HepG2 (cell line): ENCODE results near the gene MED13. TPM values are rescaled to one million over a fixed set of nuclear protein-coding genes. Genes with fewer than 3 reads are reported as not detected.

Experiments used
- ATAC-seq: fragments of 200-7000 bp; cut with Tn5 transposase; 3 replicates; pipeline ENCODE4 v1.9.1; 2020; ENCODE audit warnings: mild to moderate bottlenecking, moderate library complexity
- BruUV-seq: library from RNA; stranded (reverse); fragments of 400-500 nt; replicated peaks from 2 replicates; lab custom pipeline; 2021; lab: Mats Ljungman, UMichigan
- CTCF ChIA-PET: fragments of 300-600 bp; formaldehyde crosslinking; extraction: SDS; loops from one replicate; lab custom pipeline; 2021; ENCODE audit warnings: low total read pairs, inconsistent platforms, low intra/inter-chr PET ratio; lab: Yijun Ruan, JAX
- POLR2A ChIA-PET: fragments of 350-600 bp; sonication (Branson Sonifier 250); formaldehyde crosslinking; loops from one replicate; lab custom pipeline; 2020; ENCODE audit warnings: antibody characterized with exemption, inconsistent platforms; lab: Yijun Ruan, JAX
- DNase-seq: peaks from one replicate; pipeline ENCODE4 v3.0.0-alpha.2; 2015; ENCODE audit warnings: low spot score
- FAIRE-seq: peaks from 3 replicates; lab custom pipeline; 2011; peaks lifted over from hg19 to GRCh38; lab: Jason Lieb, UNC
- H2AFZ ChIP-seq: one replicate; pipeline ENCODE4 v1.6.1; 2011; ENCODE audit warnings: low read length, inconsistent platforms
- H3K27ac ChIP-seq: fragments of 300-600 bp; 3 replicates; pipeline ENCODE4 v1.8.0; 2011; ENCODE audit warnings: mixed run types, mild to moderate bottlenecking, mixed read lengths, low read length, inconsistent platforms; ENCODE audit not compliant: insufficient read depth; ENCODE audit errors: extremely low read length
- H3K27me3 ChIP-seq, 2 experiments: fragments of 200-600 bp in 1 of 2; 2 replicates in 1 of 2; 3 replicates in 1 of 2; pipeline versions ENCODE4 v1.6.0 to v1.8.0; 2011; ENCODE audit warnings: low read length in 2 of 2, mild to moderate bottlenecking in 2 of 2, moderate library complexity in 2 of 2, inconsistent platforms in 1 of 2; ENCODE audit not compliant: insufficient read depth in 2 of 2, control insufficient read depth in 1 of 2
- H3K36me3 ChIP-seq, 2 experiments: fragments of 200-600 bp in 1 of 2; replicated peaks in 1 of 2; 2 replicates in 1 of 2; 3 replicates in 1 of 2; pipeline versions ENCODE4 v1.5.1 to v1.8.0; 2011; ENCODE audit warnings: low read length in 2 of 2, inconsistent platforms in 1 of 2; ENCODE audit not compliant: insufficient read depth in 2 of 2, control insufficient read depth in 1 of 2
- H3K4me1 ChIP-seq: 2 replicates; pipeline ENCODE4 v1.5.1; 2012; ENCODE audit warnings: low read length, inconsistent platforms; ENCODE audit not compliant: insufficient read depth
- H3K4me2 ChIP-seq: 2 replicates; pipeline ENCODE4 v1.6.0; 2011; ENCODE audit warnings: low read depth, low read length, inconsistent platforms
- H3K4me3 ChIP-seq, 3 experiments: fragments of 200-600 bp in 1 of 3; sonication (generic), shearing (Covaris generic) in 1 of 3; replicated peaks in 1 of 3; 2 replicates each; pipeline ENCODE4 v1.5.1; 2011 to 2016; ENCODE audit warnings: low read length in 3 of 3, inconsistent platforms in 2 of 3, low read depth in 2 of 3, mild to moderate bottlenecking in 2 of 3, control low read depth in 1 of 3, mixed read lengths in 1 of 3; ENCODE audit not compliant: insufficient read depth in 1 of 3
- H3K79me2 ChIP-seq: one replicate; pipeline ENCODE4 v1.6.1; 2011; ENCODE audit warnings: low read length, inconsistent platforms; ENCODE audit not compliant: insufficient read depth
- H3K9ac ChIP-seq: 2 replicates; pipeline ENCODE4 v1.6.0; 2011; ENCODE audit warnings: mild to moderate bottlenecking, low read depth, low read length, inconsistent platforms; ENCODE audit not compliant: insufficient read depth
- H3K9me3 ChIP-seq: 2 replicates; pipeline ENCODE4 v1.5.1; 2012; ENCODE audit warnings: mild to moderate bottlenecking, low read length
- H4K20me1 ChIP-seq: 2 replicates; pipeline ENCODE4 v1.6.0; 2011; ENCODE audit warnings: inconsistent platforms, mild to moderate bottlenecking, low read length, moderate library complexity; ENCODE audit not compliant: insufficient read depth
- ARNT2 ChIP-seq: sonication (generic); formaldehyde crosslinking; IDR thresholded peaks from 2 replicates; pipeline ENCODE4 v1.8.0; 2022; ENCODE audit warnings: mild to moderate bottlenecking, low read depth, missing genetic modification reagents, moderate library complexity
- HMG20A ChIP-seq: IDR thresholded peaks from 2 replicates; pipeline ENCODE4 v1.6.1; 2016; ENCODE audit warnings: borderline replicate concordance
- HNF4A ChIP-seq: sonication (generic); formaldehyde crosslinking; IDR thresholded peaks from 2 replicates; pipeline ENCODE4 v1.4.0; 2020; ENCODE audit warnings: missing genetic modification reagents
- HNF4G ChIP-seq, 2 experiments: sonication (generic) in 1 of 2; formaldehyde crosslinking in 1 of 2; IDR thresholded peaks; 2 replicates each; pipeline versions ENCODE4 v1.4.0 to v1.6.1; 2011 to 2020; ENCODE audit warnings: borderline replicate concordance in 2 of 2, low read depth in 2 of 2, mild to moderate bottlenecking in 2 of 2, low read length in 1 of 2, missing genetic modification reagents in 1 of 2, moderate library complexity in 1 of 2
- NCOR1 ChIP-seq: fragments of 200-600 bp; sonication (generic); IDR thresholded peaks from 2 replicates; pipeline ENCODE4 v1.7.0; 2017; ENCODE audit warnings: antibody characterized with exemption, low read length, borderline replicate concordance
- NR2F1 ChIP-seq, 2 experiments: fragments of 450-650 bp in 1 of 2; formaldehyde crosslinking in 1 of 2; IDR thresholded peaks; 2 replicates each; pipeline versions ENCODE4 v1.5.0 to v1.6.1; 2016 to 2020; ENCODE audit warnings: mild to moderate bottlenecking in 1 of 2, missing compliant biosample characterization in 1 of 2, missing genetic modification reagents in 1 of 2, moderate library complexity in 1 of 2
- PHF21A ChIP-seq: sonication (generic); formaldehyde crosslinking; IDR thresholded peaks from 2 replicates; pipeline ENCODE4 v1.5.0; 2020; ENCODE audit warnings: mild to moderate bottlenecking, missing genetic modification reagents
- SAP130 ChIP-seq: IDR thresholded peaks from 2 replicates; pipeline ENCODE4 v1.6.1; 2016; ENCODE audit warnings: low read depth
- ZNF331 ChIP-seq: sonication (generic); formaldehyde crosslinking; IDR thresholded peaks from 2 replicates; pipeline ENCODE4 v1.4.0; 2020; ENCODE audit warnings: missing genetic modification reagents
- ZNF709 ChIP-seq: sonication (generic); formaldehyde crosslinking; IDR thresholded peaks from 2 replicates; pipeline ENCODE4 v1.5.0; 2020; ENCODE audit warnings: mild to moderate bottlenecking, missing genetic modification reagents
- WGBS: methylation state at CpG from one replicate; pipeline ENCODE4 v1.1.6; 2017; ENCODE audit warnings: low lambda C conversion rate; 5-methylcytosine and 5-hydroxymethylcytosine counted together
- in situ Hi-C: cut with HindIII; loops from 2 replicates; pipeline ENCODE4 v1.10.0; 2017; ENCODE audit warnings: low pct_unique_long_range_greater_than_20kb; ENCODE audit not compliant: extremely low pct_ligation_motif_present
- intact Hi-C: fragments of 100-400 bp; cut with micrococcal nuclease; formaldehyde crosslinking; loops from one replicate; pipeline ENCODE4 v1.10.0; 2022; ENCODE audit not compliant: unreplicated experiment
- polyA plus RNA-seq, 8 experiments: library from polyadenylated mRNA; depleted of rRNA in 3 of 8; stranded (reverse) in 7 of 8; unstranded in 1 of 8; fragments of >200 nt; fragmentation: Illumina TruSeq in 4 of 8; extraction: Trizol in 4 of 8; gene quantifications; 2 replicates each; pipeline versions ENCODE4 v1.2.1 to v1.2.3, GENCODE V29; 2011 to 2016; ENCODE audit warnings: low read depth in 4 of 8, missing spikeins in 1 of 8, mixed read lengths in 1 of 8; ENCODE audit not compliant: insufficient read depth in 1 of 8
- total RNA-seq, 5 experiments: library from RNA; depleted of rRNA; stranded (reverse); fragments of >200 nt; fragmentation: Illumina TruSeq; extraction: Trizol; gene quantifications; 2 replicates each; pipeline ENCODE4 v1.2.3, GENCODE V29; 2016; ENCODE audit warnings: low read depth in 1 of 5
- TF ChIP-seq, protein P1 (sequence below): sonication (generic); formaldehyde crosslinking; IDR thresholded peaks from 2 replicates; pipeline ENCODE4 v1.5.1; 2020; ENCODE audit warnings: mild to moderate bottlenecking, missing genetic modification reagents, borderline replicate concordance
- TF ChIP-seq, protein P2 (sequence below): sonication (generic); formaldehyde crosslinking; IDR thresholded peaks from 2 replicates; pipeline ENCODE4 v1.4.0; 2020; ENCODE audit warnings: missing genetic modification reagents, borderline replicate concordance

MED13 gene
- total and polyA plus RNA-seq, 2 of the 13 experiments (the other 11 are each of a cell fraction or from before 2014, with no cell fraction given) = 27.4 to 69.1 TPM

DNA sequence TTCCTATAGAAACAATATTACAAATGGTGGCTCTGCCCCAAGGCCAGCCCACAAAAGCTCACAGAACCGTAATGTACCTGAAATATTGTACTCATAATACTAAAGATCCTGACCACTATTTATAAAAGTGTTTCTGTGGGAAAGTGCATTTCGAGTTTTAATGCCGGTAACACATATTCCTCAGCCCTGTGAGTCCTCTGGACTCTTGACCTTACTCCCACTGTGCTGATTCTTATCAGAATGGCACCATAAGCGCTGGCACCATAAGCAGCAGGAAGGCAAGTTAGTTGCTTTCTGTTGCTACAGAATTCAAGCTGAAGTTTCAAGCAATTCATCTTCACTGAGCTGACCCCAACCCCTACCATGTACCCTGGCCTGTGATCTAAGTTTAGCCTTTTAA, 36.4 kb upstream of the MED13 start:
- ChIA-PET CTCF (no interaction called here), POLR2A (interaction anchor here (1.4 to 2.3 kb wide), 4 partner anchors 11 to 36 kb away, joined by 4 to 18 read pairs (median 8); partner anchors contain the start of gene MED13)
- no peaks in the 10 kb centered on the region for H4K20me1 ChIP-seq
- DNase-seq (peak; percentile 51), FAIRE-seq (peak; percentile 56), ATAC-seq (peak; percentile 82)
- H3K27me3 ChIP-seq = no peaks in the 10 kb centered on the region; a peak in 1 of 5 replicates
- H3K27ac ChIP-seq = peak overlapping the region; percentile 19
- H3K4me2 ChIP-seq = peak overlapping the region; percentile 57
- BruUV-seq = no TSS peak
- H3K9me3 ChIP-seq = no peaks in the 10 kb centered on the region
- in situ Hi-C loops (loop anchor here (10.0 kb wide), 1 partner anchor 467 kb away; no protein-coding TSS in a partner anchor), intact Hi-C loops (no loop called here)
- no peak overlapping the region for H2AFZ ChIP-seq
- peaks cover 66% of the 10 kb centered on the region for H3K4me1 ChIP-seq
- peak overlapping the region in 2 of 3 experiments; percentile 2 to 4; a peak in 2 of 6 replicates for H3K4me3 ChIP-seq
- 6% methylated on average over 4 of the region's 4 CpGs for WGBS
- H3K79me2 ChIP-seq = no peaks in the 10 kb centered on the region
- H3K9ac ChIP-seq = no peak overlapping the region
- no peaks in the 10 kb centered on the region for H3K36me3 ChIP-seq
- TF ChIP-seq HNF4G (IDR thresholded peaks at IDR 0.05; ENCODE audit: borderline replicate concordance, low read depth, low read length) (peak; percentile 76), HNF4G (CRISPR knock-in tag; IDR thresholded peaks at IDR 0.05; ENCODE audit: borderline replicate concordance, low read depth) (no peak), NCOR1 (peak; percentile 27; the same call in 1 of the 2 replicates), ZNF331 (CRISPR knock-in tag) (0 out of 2 replicates have a peak, but pooled peaks have one; percentile 11), PHF21A (CRISPR knock-in tag) (peak; percentile 28; the same call in 1 of the 2 replicates), ZNF709 (CRISPR knock-in tag) (no peak), NR2F1 (CRISPR knock-in tag; IDR thresholded peaks at IDR 0.05) (peak; percentile 18 to 22; a peak in 1 of 4 replicates), ARNT2 (no peak), HNF4A (peak; percentile 83), SAP130 (peak; percentile 13; the same call in 1 of the 2 replicates), HMG20A (CRISPR knock-in tag) (peak; percentile 27; the same call in 1 of the 2 replicates)
- TF ChIP-seq, protein P1, sequence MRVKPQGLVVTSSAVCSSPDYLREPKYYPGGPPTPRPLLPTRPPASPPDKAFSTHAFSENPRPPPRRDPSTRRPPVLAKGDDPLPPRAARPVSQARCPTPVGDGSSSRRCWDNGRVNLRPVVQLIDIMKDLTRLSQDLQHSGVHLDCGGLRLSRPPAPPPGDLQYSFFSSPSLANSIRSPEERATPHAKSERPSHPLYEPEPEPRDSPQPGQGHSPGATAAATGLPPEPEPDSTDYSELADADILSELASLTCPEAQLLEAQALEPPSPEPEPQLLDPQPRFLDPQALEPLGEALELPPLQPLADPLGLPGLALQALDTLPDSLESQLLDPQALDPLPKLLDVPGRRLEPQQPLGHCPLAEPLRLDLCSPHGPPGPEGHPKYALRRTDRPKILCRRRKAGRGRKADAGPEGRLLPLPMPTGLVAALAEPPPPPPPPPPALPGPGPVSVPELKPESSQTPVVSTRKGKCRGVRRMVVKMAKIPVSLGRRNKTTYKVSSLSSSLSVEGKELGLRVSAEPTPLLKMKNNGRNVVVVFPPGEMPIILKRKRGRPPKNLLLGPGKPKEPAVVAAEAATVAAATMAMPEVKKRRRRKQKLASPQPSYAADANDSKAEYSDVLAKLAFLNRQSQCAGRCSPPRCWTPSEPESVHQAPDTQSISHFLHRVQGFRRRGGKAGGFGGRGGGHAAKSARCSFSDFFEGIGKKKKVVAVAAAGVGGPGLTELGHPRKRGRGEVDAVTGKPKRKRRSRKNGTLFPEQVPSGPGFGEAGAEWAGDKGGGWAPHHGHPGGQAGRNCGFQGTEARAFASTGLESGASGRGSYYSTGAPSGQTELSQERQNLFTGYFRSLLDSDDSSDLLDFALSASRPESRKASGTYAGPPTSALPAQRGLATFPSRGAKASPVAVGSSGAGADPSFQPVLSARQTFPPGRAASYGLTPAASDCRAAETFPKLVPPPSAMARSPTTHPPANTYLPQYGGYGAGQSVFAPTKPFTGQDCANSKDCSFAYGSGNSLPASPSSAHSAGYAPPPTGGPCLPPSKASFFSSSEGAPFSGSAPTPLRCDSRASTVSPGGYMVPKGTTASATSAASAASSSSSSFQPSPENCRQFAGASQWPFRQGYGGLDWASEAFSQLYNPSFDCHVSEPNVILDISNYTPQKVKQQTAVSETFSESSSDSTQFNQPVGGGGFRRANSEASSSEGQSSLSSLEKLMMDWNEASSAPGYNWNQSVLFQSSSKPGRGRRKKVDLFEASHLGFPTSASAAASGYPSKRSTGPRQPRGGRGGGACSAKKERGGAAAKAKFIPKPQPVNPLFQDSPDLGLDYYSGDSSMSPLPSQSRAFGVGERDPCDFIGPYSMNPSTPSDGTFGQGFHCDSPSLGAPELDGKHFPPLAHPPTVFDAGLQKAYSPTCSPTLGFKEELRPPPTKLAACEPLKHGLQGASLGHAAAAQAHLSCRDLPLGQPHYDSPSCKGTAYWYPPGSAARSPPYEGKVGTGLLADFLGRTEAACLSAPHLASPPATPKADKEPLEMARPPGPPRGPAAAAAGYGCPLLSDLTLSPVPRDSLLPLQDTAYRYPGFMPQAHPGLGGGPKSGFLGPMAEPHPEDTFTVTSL = peak; percentile 54; the same call in 1 of the 2 replicates
- TF ChIP-seq, protein P2, sequence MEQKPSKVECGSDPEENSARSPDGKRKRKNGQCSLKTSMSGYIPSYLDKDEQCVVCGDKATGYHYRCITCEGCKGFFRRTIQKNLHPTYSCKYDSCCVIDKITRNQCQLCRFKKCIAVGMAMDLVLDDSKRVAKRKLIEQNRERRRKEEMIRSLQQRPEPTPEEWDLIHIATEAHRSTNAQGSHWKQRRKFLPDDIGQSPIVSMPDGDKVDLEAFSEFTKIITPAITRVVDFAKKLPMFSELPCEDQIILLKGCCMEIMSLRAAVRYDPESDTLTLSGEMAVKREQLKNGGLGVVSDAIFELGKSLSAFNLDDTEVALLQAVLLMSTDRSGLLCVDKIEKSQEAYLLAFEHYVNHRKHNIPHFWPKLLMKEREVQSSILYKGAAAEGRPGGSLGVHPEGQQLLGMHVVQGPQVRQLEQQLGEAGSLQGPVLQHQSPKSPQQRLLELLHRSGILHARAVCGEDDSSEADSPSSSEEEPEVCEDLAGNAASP (CRISPR knock-in tag) = peak; percentile 34; the same call in 1 of the 2 replicates
